Ishikawa (cell line): ENCODE measurements around the gene TRMT61A.

Experiments
- CEBPB ChIP-seq: IDR thresholded peaks from 2 replicates; pipeline ENCODE4 v1.6.1; 2012
- CREB1 ChIP-seq: IDR thresholded peaks from 2 replicates; pipeline ENCODE4 v1.6.1; 2012; ENCODE audit warnings: low read depth
- EGR1 ChIP-seq: IDR thresholded peaks from 2 replicates; pipeline ENCODE4 v1.6.1; 2012
- EP300 ChIP-seq: IDR thresholded peaks from 2 replicates; pipeline ENCODE4 v1.6.1; 2012; ENCODE audit warnings: borderline replicate concordance
- FOXM1 ChIP-seq: IDR thresholded peaks from 2 replicates; pipeline ENCODE4 v1.6.1; 2012; ENCODE audit warnings: low read depth, borderline replicate concordance
- MAX ChIP-seq: IDR thresholded peaks from 2 replicates; pipeline ENCODE4 v1.6.1; 2012
- NFIC ChIP-seq: IDR thresholded peaks from 2 replicates; pipeline ENCODE4 v1.6.1; 2012
- RAD21 ChIP-seq: IDR thresholded peaks from 2 replicates; pipeline ENCODE4 v1.6.1; 2012; ENCODE audit warnings: low read depth
- TAF1 ChIP-seq: IDR thresholded peaks from 2 replicates; pipeline ENCODE4 v1.6.1; 2012; ENCODE audit warnings: low read depth, mild to moderate bottlenecking
- TCF12 ChIP-seq: IDR thresholded peaks from 2 replicates; pipeline ENCODE4 v1.6.1; 2012; ENCODE audit warnings: low read depth
- TEAD4 ChIP-seq: IDR thresholded peaks from 2 replicates; pipeline ENCODE4 v1.6.1; 2012
- YY1 ChIP-seq: IDR thresholded peaks from 2 replicates; pipeline ENCODE4 v1.6.1; 2012; ENCODE audit warnings: low read depth
- ZBTB7A ChIP-seq: IDR thresholded peaks from 2 replicates; pipeline ENCODE4 v1.6.1; 2012; ENCODE audit warnings: low read depth
- TF ChIP-seq, protein P1 (sequence below): IDR thresholded peaks from 2 replicates; pipeline ENCODE4 v1.6.1; 2012
- TF ChIP-seq, protein P2 (sequence below): IDR thresholded peaks from 2 replicates; pipeline ENCODE4 v1.6.1; 2012; ENCODE audit warnings: low read depth, mild to moderate bottlenecking

Gene TRMT61A

GRCh38 chr14:103510724-103511693, 18.0 kb upstream of the TRMT61A start:
- TF ChIP-seq, protein P1, sequence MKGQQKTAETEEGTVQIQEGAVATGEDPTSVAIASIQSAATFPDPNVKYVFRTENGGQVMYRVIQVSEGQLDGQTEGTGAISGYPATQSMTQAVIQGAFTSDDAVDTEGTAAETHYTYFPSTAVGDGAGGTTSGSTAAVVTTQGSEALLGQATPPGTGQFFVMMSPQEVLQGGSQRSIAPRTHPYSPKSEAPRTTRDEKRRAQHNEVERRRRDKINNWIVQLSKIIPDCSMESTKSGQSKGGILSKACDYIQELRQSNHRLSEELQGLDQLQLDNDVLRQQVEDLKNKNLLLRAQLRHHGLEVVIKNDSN: no peak
- TF ChIP-seq EGR1: no peak
- no peak for TF ChIP-seq ZBTB7A
- no peak for TF ChIP-seq CREB1
- TF ChIP-seq YY1: no peak
- TF ChIP-seq TCF12: no peak
- no peak for TF ChIP-seq TAF1
- TF ChIP-seq, protein P2, sequence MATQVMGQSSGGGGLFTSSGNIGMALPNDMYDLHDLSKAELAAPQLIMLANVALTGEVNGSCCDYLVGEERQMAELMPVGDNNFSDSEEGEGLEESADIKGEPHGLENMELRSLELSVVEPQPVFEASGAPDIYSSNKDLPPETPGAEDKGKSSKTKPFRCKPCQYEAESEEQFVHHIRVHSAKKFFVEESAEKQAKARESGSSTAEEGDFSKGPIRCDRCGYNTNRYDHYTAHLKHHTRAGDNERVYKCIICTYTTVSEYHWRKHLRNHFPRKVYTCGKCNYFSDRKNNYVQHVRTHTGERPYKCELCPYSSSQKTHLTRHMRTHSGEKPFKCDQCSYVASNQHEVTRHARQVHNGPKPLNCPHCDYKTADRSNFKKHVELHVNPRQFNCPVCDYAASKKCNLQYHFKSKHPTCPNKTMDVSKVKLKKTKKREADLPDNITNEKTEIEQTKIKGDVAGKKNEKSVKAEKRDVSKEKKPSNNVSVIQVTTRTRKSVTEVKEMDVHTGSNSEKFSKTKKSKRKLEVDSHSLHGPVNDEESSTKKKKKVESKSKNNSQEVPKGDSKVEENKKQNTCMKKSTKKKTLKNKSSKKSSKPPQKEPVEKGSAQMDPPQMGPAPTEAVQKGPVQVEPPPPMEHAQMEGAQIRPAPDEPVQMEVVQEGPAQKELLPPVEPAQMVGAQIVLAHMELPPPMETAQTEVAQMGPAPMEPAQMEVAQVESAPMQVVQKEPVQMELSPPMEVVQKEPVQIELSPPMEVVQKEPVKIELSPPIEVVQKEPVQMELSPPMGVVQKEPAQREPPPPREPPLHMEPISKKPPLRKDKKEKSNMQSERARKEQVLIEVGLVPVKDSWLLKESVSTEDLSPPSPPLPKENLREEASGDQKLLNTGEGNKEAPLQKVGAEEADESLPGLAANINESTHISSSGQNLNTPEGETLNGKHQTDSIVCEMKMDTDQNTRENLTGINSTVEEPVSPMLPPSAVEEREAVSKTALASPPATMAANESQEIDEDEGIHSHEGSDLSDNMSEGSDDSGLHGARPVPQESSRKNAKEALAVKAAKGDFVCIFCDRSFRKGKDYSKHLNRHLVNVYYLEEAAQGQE: no peak
- no peak for TF ChIP-seq EP300
- TF ChIP-seq RAD21: no peak
- TF ChIP-seq FOXM1: no peak

DNA sequence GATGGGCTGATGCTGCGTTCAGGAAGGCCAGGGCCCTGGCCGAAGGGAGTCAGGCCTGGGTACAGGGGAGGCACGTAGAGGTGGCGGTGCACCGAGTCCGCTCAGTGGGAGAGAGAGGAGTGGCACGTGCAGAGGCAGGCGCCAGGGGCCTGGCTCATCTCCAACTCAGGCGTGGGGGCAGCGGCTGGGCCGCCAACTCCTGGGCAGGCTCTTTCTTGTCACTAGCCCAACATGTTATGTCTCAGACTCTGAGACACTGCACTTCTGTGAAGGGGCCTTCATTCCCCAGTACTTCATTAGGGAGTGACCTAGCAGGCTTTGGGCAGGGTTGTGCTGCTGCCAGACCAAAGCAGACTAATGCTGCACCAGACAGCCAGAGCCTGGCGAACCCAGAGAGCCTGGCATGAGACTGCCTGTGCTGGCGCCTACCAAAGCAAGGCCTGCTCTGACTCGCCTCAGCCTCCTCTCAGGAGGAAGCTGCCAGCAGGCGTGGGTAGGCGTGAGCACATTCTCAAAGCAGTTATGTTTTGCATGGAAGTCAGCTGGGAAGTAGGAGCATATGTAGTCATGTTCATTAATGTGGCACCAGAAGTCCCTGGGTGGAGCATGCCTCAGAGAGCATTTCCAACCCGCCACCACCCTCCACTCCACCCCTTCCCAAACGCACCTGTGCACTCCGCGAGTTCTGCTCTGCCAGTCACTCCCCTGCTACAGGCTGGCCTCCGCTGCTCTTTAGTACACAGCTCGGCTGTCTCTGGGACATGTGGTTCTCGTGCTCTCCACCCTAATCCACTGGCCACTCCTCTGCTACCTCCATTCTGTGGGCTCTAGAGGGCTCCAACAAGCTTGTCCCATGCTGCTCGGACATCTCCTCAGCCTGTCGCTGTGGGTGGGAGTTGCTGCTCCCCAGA, 16.0 kb upstream of the TRMT61A start:
- peak; percentile 39; the same call in 1 of the 2 replicates for TF ChIP-seq MAX
- TF ChIP-seq, protein P2: no peak
- TF ChIP-seq EP300: no peak
- TF ChIP-seq EGR1: no peak
- TF ChIP-seq ZBTB7A: no peak
- TF ChIP-seq, protein P1: no peak
- no peak for TF ChIP-seq CREB1
- peak; percentile 78 for TF ChIP-seq NFIC
- no peak for TF ChIP-seq YY1
- no peak for TF ChIP-seq TAF1
- TF ChIP-seq FOXM1: no peak
- no peak for TF ChIP-seq RAD21
- TF ChIP-seq TCF12: no peak
- no peak for TF ChIP-seq CEBPB
- no peak for TF ChIP-seq TEAD4

DNA sequence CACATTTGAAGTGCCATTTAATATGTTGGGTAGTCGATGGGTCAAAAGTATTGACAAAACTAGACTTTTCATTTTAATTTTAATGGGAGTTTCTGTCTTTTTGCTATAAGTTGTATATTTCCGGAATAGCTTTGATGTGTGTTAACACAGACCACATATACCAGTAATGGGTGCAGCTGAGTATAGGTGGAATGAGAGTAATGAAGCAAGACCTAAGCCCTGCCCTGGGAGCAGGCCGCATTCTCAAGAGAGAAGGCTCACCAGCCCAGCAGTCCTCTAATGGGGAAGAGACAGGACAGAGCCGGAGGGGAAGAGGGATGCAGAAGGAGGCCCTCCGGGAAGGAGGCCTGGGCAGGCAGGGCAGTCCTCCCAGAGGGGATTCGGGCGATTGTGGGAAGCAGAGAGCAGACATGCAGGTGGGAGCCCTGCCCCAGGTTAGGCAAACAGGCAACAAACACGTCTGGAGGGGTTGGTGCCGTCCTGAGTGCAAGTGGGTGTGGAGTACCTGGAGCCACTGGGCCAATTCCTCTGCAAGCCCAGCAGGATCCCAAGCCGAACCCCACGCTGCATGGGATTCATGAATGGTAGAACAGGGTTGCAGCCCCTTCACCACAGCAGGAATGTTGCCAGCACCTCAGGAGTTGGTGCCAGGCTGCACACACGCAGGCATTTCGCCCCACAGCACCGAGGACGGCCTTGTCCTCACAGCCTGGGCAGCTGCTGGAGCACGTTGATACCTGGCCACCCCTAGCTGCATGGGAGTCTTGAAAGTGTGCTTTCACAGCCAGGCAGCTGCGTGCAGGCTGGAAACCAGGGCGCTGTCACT, 14.2 kb upstream of the TRMT61A start:
- no peak for TF ChIP-seq FOXM1
- TF ChIP-seq, protein P2: no peak
- TF ChIP-seq, protein P1: no peak
- no peak for TF ChIP-seq TCF12
- TF ChIP-seq TEAD4: no peak
- no peak for TF ChIP-seq YY1
- TF ChIP-seq CREB1: no peak
- no peak for TF ChIP-seq TAF1
